Memory B cell (primary cell): ENCODE measurements around the gene UBQLN1.
"Not testable (repeated sequence)": the region's sequence is repeated elsewhere in the genome, so short reads cannot be mapped to it uniquely, and the experiment has no call there.

Experiments used
- ATAC-seq: fragments of 150-1000 bp; cut with Tn5 transposase; 2 replicates; pipeline ENCODE4 v1.10.0; 2021; ENCODE audit warnings: low read depth, mild to moderate bottlenecking, moderate library complexity
- DNase-seq, 2 donors: peaks; one replicate each; pipeline ENCODE4 v3.0.0; 2022; ENCODE audit warnings: low spot score in 2 of 2
- H3K27ac Mint-ChIP-seq: one replicate; pipeline ENCODE4 v1.8.0; 2022; ENCODE audit warnings: mild to moderate bottlenecking, moderate library complexity, mixed read lengths
- H3K27me3 Mint-ChIP-seq: one replicate; pipeline ENCODE4 v1.8.0; 2022; ENCODE audit warnings: mixed read lengths
- H3K36me3 Mint-ChIP-seq: one replicate; pipeline ENCODE4 v1.8.0; 2022; ENCODE audit warnings: mild to moderate bottlenecking, mixed read lengths
- H3K4me1 Mint-ChIP-seq: one replicate; pipeline ENCODE4 v1.8.0; 2022; ENCODE audit warnings: mixed read lengths
- H3K4me3 Mint-ChIP-seq: one replicate; pipeline ENCODE4 v1.8.0; 2022; ENCODE audit warnings: mild to moderate bottlenecking, moderate library complexity, mixed read lengths
- H3K9me3 Mint-ChIP-seq: one replicate; pipeline ENCODE4 v1.8.0; 2022; ENCODE audit warnings: mixed read lengths

UBQLN1 gene

DNA sequence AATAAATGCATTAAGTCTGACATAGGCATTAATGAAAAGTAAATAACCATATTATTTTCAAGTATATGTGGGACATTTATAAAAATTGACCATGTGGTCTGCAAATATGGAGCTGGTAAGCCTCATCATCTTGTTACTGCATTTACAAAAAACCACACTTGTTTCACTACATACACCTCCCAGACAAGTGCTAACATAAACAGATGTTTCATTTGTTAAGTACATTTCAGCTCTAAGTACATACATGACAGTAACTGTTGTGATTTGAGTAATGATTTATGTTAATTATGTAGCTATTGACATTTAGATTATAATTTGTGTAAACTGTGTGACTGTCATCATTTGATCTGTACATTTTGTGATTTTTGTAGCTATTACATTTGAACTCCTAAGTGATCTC is 70.9 kb downstream of the UBQLN1 start:
- Mint-ChIP-seq H3K4me1 (no peaks in the 10 kb centered on the region), H3K27ac (no peak overlapping the region), H3K4me3 (no peak overlapping the region), H3K36me3 (no peaks in the 10 kb centered on the region), H3K9me3 (no peaks in the 10 kb centered on the region), H3K27me3 (no peaks in the 10 kb centered on the region)
- ATAC-seq (no peak), DNase-seq (no peak)

DNA sequence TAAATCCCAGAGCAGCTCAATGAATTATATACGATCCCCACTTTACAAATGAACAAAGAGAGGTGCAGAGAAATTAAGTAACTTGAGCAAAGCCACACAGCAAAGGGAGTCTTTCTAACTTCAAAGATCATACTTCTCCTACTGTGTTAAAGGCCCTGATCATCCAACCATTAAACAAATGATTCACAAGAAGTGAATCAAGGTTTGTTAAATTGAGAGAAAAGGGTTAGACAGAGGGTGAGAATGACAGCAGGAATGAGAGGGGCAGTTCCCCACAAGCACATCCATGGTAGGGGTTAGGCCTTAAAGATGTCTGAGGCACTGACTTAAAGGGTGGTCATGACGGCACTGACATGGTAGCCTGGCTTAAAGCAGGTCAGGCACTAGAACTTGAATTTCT is 74.1 kb downstream of the UBQLN1 start:
- Mint-ChIP-seq H3K27me3 (no peaks in the 10 kb centered on the region), H3K27ac (no peak overlapping the region), H3K4me3 (no peak overlapping the region)

DNA sequence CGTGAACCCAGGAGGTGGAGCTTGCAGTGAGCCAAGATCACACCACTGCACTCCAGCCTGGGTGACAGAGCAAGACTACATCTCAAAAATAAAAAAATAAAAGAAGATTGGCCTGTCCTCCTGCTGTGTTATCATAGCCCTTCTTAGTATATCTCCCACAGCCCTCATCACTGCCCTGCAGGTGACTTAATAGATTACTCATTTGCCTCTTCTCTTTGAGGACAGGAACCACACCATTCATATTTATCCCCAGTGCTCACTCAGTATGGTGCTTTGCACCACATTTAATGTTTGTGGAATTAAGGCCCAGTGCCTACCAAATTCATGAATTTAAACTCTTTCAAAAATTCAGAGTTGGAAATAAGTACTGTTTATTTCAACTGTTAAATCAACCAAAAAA is 74.5 kb downstream of the UBQLN1 start:
- no peak overlapping the region for H3K4me3 Mint-ChIP-seq
- no peak overlapping the region for H3K27ac Mint-ChIP-seq
- H3K9me3 Mint-ChIP-seq, result no peaks in the 10 kb centered on the region
- no peaks in the 10 kb centered on the region for H3K27me3 Mint-ChIP-seq
- H3K36me3 Mint-ChIP-seq, result peaks cover 6% of the 10 kb centered on the region
- ATAC-seq, result no peak
- DNase-seq, result no peak
- H3K4me1 Mint-ChIP-seq, result no peaks in the 10 kb centered on the region

More for the DNA sequence above, 74.1 kb downstream of the UBQLN1 start:
- H3K9me3 Mint-ChIP-seq, result no peaks in the 10 kb centered on the region
- peaks cover 6% of the 10 kb centered on the region for H3K36me3 Mint-ChIP-seq
- ATAC-seq (no peak), DNase-seq (no peak)
- no peaks in the 10 kb centered on the region for H3K4me1 Mint-ChIP-seq

DNA sequence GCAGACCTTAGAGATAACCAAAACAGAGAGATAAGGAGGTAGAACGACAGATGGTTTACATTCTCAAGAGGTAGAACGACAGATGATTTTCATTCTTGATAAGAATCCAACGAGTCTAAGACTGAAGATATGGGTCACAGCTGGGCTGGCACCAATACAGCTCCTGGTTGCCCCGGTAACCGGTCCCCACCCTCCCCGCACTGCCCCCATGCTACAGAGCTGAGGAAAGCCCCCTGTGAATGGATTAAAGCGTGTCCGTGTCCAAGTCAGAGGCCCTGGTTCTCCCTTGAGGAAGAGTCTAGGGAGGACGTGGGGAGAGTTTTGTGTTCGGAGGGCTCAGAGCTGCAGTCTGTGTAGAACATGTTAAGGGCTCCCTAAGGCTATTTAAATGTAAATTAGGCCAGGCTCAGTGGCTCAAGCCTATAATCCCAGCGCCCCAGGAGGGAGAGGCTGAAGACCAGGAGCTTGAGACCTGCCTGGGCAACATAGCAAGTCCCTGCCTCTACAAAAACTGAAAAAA is 76.8 kb downstream of the UBQLN1 start:
- Mint-ChIP-seq H3K36me3 (peaks cover 10% of the 10 kb centered on the region), H3K9me3 (no peaks in the 10 kb centered on the region), H3K27ac (no peak overlapping the region), H3K4me3 (no peak overlapping the region), H3K27me3 (no peaks in the 10 kb centered on the region), H3K4me1 (peaks cover 3% of the 10 kb centered on the region)
- no peak for DNase-seq
- no peak for ATAC-seq

DNA sequence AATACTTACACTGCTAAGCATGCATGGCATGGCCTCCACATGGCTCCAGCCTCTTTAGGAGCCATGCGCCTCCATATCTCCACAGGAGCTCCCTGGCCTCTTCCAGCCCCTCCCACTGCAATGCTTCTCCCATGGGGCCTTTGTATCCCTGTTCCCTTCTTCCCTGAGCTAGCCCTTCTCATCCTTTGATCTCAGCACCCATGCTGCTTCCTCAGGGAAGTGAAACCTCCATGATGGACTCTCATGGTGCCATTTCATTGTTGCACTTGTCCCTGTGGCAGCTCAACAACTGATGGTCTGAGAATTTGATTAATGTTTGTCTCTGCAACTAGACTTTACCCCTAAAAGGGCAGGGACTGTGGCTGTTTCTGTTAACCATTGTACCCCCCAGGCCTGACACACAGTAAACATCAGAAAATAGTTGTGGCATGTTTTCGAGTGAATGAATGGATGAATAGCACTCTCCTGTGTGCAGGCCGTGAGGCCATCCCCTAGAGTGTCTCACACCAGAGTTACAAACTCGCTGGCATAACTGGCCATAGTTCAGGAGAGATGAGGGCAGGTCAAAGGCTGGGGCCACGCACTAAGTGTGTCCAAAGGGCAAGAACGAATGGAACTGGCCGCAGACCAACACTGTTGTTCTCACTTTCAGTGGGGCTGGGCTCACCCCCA is 78.2 kb downstream of the UBQLN1 start:
- peaks cover 11% of the 10 kb centered on the region for H3K36me3 Mint-ChIP-seq
- peaks cover 9% of the 10 kb centered on the region for H3K4me1 Mint-ChIP-seq
- DNase-seq (no peak), ATAC-seq (no peak)
- no peaks in the 10 kb centered on the region for H3K27me3 Mint-ChIP-seq
- no peaks in the 10 kb centered on the region for H3K9me3 Mint-ChIP-seq
- no peak overlapping the region for H3K4me3 Mint-ChIP-seq
- no peak overlapping the region for H3K27ac Mint-ChIP-seq

DNA sequence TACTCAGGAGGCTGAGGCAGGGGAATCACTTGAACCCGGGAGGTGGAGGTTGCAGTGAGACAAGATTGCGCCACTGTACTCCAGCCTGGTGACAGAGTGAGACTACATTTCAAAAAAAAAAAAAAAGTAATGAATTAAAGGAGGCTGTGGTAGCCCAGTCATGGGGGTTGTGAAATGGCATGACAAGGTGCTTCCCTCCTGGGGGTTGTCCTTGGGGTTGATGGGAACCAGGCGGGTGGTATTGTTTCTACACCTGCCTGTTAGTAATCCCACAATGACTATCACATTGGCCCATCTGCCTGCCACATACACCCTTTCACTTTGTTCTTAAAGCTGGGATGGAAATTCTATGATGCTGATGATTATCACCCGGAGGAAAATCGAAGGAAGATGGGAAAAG is 79.2 kb downstream of the UBQLN1 start:
- ATAC-seq, result no peak
- H3K27me3 Mint-ChIP-seq, result no peaks in the 10 kb centered on the region
- no peak for DNase-seq
- H3K27ac Mint-ChIP-seq, result no peak overlapping the region
- H3K4me1 Mint-ChIP-seq, result peaks cover 17% of the 10 kb centered on the region
- no peaks in the 10 kb centered on the region for H3K9me3 Mint-ChIP-seq
- H3K4me3 Mint-ChIP-seq, result no peak overlapping the region
- peaks cover 11% of the 10 kb centered on the region for H3K36me3 Mint-ChIP-seq

DNA sequence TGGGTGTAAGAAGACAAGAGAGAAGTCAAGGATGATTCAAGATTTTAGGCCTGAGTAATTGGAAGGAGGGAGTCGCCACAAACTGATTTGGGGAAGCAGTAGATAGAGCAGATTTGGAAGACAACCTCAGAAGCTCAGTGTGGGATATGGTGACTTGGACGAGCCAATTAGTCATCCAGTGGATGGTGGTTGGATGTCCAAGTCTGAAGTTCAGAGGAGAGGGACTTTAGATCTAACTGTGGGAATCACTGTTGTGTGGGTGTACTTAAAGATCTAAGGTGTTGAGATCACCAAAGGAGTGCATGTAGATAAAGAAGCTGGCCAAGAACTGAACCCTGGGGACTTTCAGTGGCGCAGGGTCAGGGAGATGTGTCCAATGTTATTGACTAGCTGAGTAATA is 82.6 kb downstream of the UBQLN1 start:
- Mint-ChIP-seq H3K36me3 (peaks cover 11% of the 10 kb centered on the region), H3K4me3 (no peak overlapping the region), H3K27me3 (no peaks in the 10 kb centered on the region), H3K9me3 (no peaks in the 10 kb centered on the region), H3K27ac (no peak overlapping the region), H3K4me1 (peaks cover 29% of the 10 kb centered on the region)
- ATAC-seq (no peak), DNase-seq (no peak)

DNA sequence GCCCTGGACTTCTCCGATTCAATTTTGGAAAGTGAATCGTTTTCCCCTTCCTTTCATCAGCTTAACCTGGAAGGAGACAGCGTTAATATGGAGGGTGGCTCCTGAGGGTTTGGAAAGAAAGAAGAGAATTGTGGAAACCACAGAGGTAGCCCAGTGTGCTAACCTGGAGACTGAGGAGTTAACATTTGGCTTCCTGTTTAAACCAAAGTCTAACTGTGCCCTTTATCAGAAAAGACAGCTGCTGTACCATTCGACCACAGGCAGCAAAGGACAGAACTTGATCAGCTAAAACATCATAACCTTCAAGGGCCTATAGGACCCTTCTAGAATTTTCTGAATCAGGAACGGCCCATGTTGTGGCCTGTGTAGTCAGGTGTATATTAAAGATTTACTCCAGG is 84.1 kb downstream of the UBQLN1 start:
- Mint-ChIP-seq H3K27ac (peak overlapping the region; percentile 98), H3K9me3 (no peaks in the 10 kb centered on the region), H3K4me1 (peaks cover 29% of the 10 kb centered on the region), H3K27me3 (no peaks in the 10 kb centered on the region), H3K4me3 (peak overlapping the region; percentile 96), H3K36me3 (peaks cover 6% of the 10 kb centered on the region)
- ATAC-seq (peak; percentile 32), DNase-seq (no peak)

DNA sequence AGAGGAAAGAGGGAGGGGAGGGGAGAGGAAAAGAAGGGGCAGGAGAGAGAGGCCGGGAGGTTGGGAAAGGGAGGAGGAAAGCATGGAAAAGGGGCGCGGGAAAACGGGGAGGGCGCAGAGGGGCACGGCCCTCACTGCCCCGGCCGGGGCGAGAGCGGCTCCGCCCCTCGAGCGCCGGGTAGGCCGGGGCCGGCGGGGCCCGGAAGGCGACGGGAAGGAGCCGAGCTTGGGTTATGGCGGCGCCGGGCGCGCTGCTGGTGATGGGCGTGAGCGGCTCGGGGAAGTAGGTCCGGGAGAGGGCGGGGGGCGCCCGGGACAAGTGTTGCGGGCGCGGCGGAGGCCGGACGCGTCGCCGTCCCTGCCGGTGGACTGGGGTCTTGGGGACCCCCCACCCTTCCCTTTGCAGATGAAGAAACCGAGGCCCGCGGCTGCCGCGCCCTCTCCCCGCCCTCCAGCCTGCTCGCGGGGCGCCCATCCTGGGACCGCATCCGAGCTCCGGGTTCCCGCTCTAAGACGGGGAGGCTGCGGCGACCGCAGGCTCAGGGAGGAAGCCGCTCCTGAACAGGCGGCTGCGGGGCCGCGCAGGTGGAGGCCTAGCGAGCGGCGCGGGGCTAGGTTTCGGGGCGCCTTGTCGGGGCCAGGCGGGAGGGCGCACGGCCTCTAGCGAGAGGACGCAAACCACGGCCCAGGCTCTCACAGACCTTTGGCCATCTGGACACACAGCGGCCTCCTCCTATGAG is 84.6 kb downstream of the UBQLN1 start, which contains the start of gene IDNK:
IDNK (plus strand) TSS at position 205 of the 740 bp plus-strand sequence; CDS start at position 234, 29 bp downstream.
- peak; percentile 47 to 69 for DNase-seq
- no peaks in the 10 kb centered on the region for H3K9me3 Mint-ChIP-seq
- H3K4me3 Mint-ChIP-seq, result peak within 1 kb of the TSS; percentile 96
- H3K4me1 Mint-ChIP-seq, result peaks cover 29% of the 10 kb centered on the region
- peaks cover 6% of the 10 kb centered on the region for H3K36me3 Mint-ChIP-seq
- no peaks in the 10 kb centered on the region for H3K27me3 Mint-ChIP-seq
- ATAC-seq, result peak; percentile 85
- H3K27ac Mint-ChIP-seq, result peak within 1 kb of the TSS; percentile 98

DNA sequence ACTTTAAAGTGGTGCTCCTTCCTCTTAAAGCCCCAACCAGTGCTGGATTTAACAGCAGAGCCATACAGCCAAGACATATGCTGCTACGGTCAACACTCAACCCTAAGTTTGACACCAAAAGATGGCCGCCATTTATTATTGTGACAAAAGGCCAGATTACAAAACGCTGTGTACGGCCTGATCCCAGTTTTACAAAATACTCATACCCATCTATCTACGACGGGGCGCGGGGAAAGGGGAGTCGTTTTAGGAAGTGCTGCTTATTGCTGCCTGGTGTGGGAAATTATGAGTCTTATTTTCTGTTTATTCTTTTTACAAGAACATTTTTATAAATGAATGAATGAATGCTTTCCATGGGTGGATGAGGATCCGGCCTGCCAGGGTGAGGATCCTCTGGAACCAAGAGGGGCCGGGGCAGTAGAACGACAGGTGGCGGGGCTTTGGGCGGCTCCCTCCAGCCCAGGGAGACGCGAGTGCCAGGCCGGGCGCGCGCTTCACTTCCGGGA is 85.3 kb downstream of the UBQLN1 start:
- ATAC-seq (peak; percentile 49), DNase-seq (peak in 1 of 2 donors; percentile 0)
- Mint-ChIP-seq H3K4me1 (peaks cover 29% of the 10 kb centered on the region), H3K27me3 (no peaks in the 10 kb centered on the region), H3K4me3 (peak overlapping the region; percentile 96), H3K36me3 (peaks cover 6% of the 10 kb centered on the region), H3K27ac (peak overlapping the region; percentile 98), H3K9me3 (no peaks in the 10 kb centered on the region)

DNA sequence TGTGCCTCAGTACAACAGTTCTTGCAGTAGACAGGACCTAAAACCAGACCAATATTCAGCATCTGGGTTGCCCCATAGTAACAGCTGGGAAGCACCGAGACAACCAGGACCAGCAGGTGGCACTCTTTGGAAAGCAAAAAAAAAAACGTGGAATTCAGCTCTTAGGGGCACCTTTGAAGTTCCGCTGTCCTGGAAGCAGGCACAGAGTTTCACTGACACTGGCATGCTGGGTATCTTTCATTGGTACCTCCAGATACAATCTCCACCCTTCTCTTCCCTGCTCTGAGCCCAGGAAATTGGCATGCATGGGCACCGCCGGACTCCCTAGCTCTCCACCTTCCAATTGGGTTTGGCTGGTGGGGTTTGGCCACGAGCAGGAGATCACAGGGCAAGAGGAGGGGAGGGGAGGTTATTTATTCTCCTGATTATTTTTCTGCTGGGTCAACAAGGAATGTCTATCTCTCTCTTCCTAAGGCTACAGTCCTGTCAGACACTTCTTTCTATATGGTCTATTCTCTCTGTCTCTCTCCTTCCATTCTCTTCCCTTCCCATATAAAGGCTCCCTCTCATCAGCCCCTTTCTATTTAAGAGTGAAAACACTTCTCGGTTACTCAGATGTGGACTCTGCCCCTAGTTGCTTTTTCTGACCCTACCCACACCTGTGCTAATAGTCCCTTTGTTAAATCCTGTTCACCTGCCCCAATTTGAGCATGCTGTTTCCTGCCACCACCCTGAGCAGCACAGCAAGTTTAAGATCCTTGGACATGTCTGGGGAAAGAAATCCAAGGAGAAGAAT is 86.7 kb downstream of the UBQLN1 start:
- Mint-ChIP-seq H3K27ac (no peak overlapping the region), H3K4me3 (peak overlapping the region; percentile 41), H3K4me1 (peaks cover 26% of the 10 kb centered on the region), H3K9me3 (no peaks in the 10 kb centered on the region), H3K36me3 (peaks cover 2% of the 10 kb centered on the region), H3K27me3 (no peaks in the 10 kb centered on the region)
- ATAC-seq (peak; percentile 23), DNase-seq (peak; percentile 27 to 30)

DNA sequence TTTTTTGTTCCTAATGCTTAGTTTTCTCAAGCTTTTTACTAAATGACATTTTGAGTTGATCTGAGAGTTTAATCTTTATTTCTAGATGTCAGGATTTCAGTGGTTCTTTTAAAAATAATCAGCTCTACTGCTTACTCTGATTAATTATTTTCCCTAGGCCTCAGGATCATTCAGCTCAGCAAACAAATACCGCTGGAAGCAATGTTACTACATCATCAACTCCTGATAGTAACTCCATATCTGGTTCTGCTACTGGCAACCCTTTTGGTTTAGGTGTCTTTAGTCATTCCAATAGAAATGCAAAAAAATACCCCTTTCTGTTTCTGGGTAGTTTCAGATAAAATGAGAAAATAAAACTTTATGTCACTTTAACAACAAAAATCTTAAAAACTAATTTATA is 90.5 kb downstream of the UBQLN1 start:
- no peak overlapping the region for H3K4me3 Mint-ChIP-seq
- H3K9me3 Mint-ChIP-seq, result no peaks in the 10 kb centered on the region
- H3K36me3 Mint-ChIP-seq, result peaks cover 2% of the 10 kb centered on the region
- peaks cover 7% of the 10 kb centered on the region for H3K4me1 Mint-ChIP-seq
- no peak for DNase-seq
- no peak for ATAC-seq
- no peak overlapping the region for H3K27ac Mint-ChIP-seq
- no peaks in the 10 kb centered on the region for H3K27me3 Mint-ChIP-seq

DNA sequence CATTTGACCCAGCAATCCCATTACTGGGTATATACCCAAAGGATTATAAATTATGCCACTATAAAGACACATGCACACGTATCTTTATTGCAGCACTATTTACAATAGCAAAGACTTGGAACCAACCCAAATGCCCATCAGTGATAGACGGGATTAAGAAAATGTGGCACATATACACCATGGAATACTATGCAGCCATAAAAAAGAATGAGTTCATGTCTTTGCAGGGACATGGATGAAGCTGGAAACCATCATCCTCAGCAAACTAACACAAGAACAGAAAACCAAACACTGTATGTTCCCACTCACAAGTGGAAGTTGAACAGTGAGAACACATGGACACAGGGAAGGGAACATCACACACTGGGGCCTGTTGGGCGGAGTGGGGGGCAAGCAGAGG is 94.5 kb downstream of the UBQLN1 start:
- H3K9me3 Mint-ChIP-seq, H3K4me3 Mint-ChIP-seq, H3K27ac Mint-ChIP-seq, DNase-seq, H3K36me3 Mint-ChIP-seq, H3K4me1 Mint-ChIP-seq, H3K27me3 Mint-ChIP-seq, ATAC-seq: not testable (repeated sequence)
